ENCODE data around the gene NRXN3.

The NRXN3 gene

GRCh38 chr14:79134361-79134760, 964.2 kb downstream of the NRXN3 start:
- TF ChIP-seq ZNF768 (tag by site-specific recombination; IDR thresholded peaks at IDR 0.05) = no peak
- TF ChIP-seq ZNF658 (tag by site-specific recombination; IDR thresholded peaks at IDR 0.05) = no peak
- no peak for TF ChIP-seq ZNF626 (tag by site-specific recombination; IDR thresholded peaks at IDR 0.05)
- TF ChIP-seq ZBTB48 (tag by site-specific recombination; IDR thresholded peaks at IDR 0.05) = no peak
- TF ChIP-seq ZSCAN4 (tag by site-specific recombination; IDR thresholded peaks at IDR 0.05) = no peak
- no peak for TF ChIP-seq ZNF747 (tag by site-specific recombination; IDR thresholded peaks at IDR 0.05)
- no peak for TF ChIP-seq ZNF488 (tag by site-specific recombination; IDR thresholded peaks at IDR 0.05)
- no peak for TF ChIP-seq ZNF560 (tag by site-specific recombination; IDR thresholded peaks at IDR 0.05; ENCODE audit: borderline replicate concordance)
- no peak for TF ChIP-seq ZNF501 (tag by site-specific recombination; IDR thresholded peaks at IDR 0.05)
- TF ChIP-seq ZNF394 (tag by site-specific recombination; IDR thresholded peaks at IDR 0.05; ENCODE audit: borderline replicate concordance) = no peak
- CTCF ChIA-PET = no interaction called here
- no peaks in the 10 kb centered on the region for H3K4me1 ChIP-seq (ENCODE audit: control insufficient read depth, insufficient read depth, low read length)
- no peaks in the 10 kb centered on the region for H3K36me3 ChIP-seq (ENCODE audit: control insufficient read depth in 2 of 2, insufficient read depth in 1 of 2, low read length in 2 of 2)
- H3K9me3 ChIP-seq (ENCODE audit: control insufficient read depth, insufficient read depth, low read depth, low read length) = no peaks in the 10 kb centered on the region
- H3K4me3 ChIP-seq (ENCODE audit: low read depth, low read length) = no peak overlapping the region
- no peak overlapping the region for H3K27ac ChIP-seq (ENCODE audit: extremely low read depth, low read depth, low read length)
- POLR2A ChIA-PET = no interaction called here

- ChIA-PET CTCF (interaction anchor here (0.6 kb wide), 1 partner anchor 203 kb away, joined by 3 read pairs; no protein-coding TSS in a partner anchor), POLR2A (no interaction called here)
- Histone ChIP-seq H3K9me3 (ENCODE audit: control insufficient read depth, insufficient read depth, low read depth, low read length) (no peaks in the 10 kb centered on the region), H3K4me3 (ENCODE audit: low read depth, low read length) (no peak overlapping the region), H3K27ac (ENCODE audit: extremely low read depth, low read depth, low read length) (no peak overlapping the region), H3K36me3 (ENCODE audit: control insufficient read depth in 2 of 2, insufficient read depth in 1 of 2, low read length in 2 of 2) (no peaks in the 10 kb centered on the region), H3K4me1 (ENCODE audit: control insufficient read depth, insufficient read depth, low read length) (no peaks in the 10 kb centered on the region)
- no peak for TF ChIP-seq ZNF140 (tag by site-specific recombination; IDR thresholded peaks at IDR 0.05)
- no peak for TF ChIP-seq ZNF473 (tag by site-specific recombination; IDR thresholded peaks at IDR 0.05)
- no peak for TF ChIP-seq REPIN1 (tag by site-specific recombination; IDR thresholded peaks at IDR 0.05; ENCODE audit: low read depth)
- TF ChIP-seq KLF9 (tag by site-specific recombination; IDR thresholded peaks at IDR 0.05; ENCODE audit: low read depth) = no peak
- no peak for TF ChIP-seq ZNF510 (tag by site-specific recombination; IDR thresholded peaks at IDR 0.05; ENCODE audit: insufficient replicate concordance)
- no peak for TF ChIP-seq ELK4 (IDR thresholded peaks at IDR 0.05; ENCODE audit: borderline replicate concordance, low read depth, low read length)
- TF ChIP-seq ZNF223 (tag by site-specific recombination; IDR thresholded peaks at IDR 0.05) = no peak
- TF ChIP-seq ZNF2 (tag by site-specific recombination; IDR thresholded peaks at IDR 0.05) = no peak
- TF ChIP-seq ZNF513 (tag by site-specific recombination; IDR thresholded peaks at IDR 0.05) = no peak
- no peak for TF ChIP-seq ZNF26 (tag by site-specific recombination; IDR thresholded peaks at IDR 0.05)
- TF ChIP-seq TSHZ1 (tag by site-specific recombination; IDR thresholded peaks at IDR 0.05; ENCODE audit: borderline replicate concordance) = no peak
Observed at GRCh38 chr14:79136071-79137044, 966.2 kb downstream of the NRXN3 start.
